A673 (cell line): ENCODE data around the gene CPN2.

Experiments
- CTCF ChIP-seq: fragments of 300-800, 200-600 bp; sonication (generic); conservative IDR thresholded peaks from 2 replicates; pipeline ENCODE4 v1.5.1; 2017; ENCODE audit warnings: low read depth, mild to moderate bottlenecking, antibody characterized with exemption, low read length, moderate library complexity, mixed read lengths
- EZH2 ChIP-seq: fragments of 200-600 bp; sonication (generic); IDR thresholded peaks from 2 replicates; pipeline ENCODE4 v1.6.1; 2017; ENCODE audit warnings: borderline replicate concordance, low read depth, mild to moderate bottlenecking, mixed read lengths, antibody characterized with exemption, low read length; ENCODE audit not compliant: poor library complexity, severe bottlenecking

- TF ChIP-seq CTCF (no peak), EZH2 (no peak)
Observed at GRCh38 chr3:194294199-194294894, 56.8 kb downstream of the CPN2 start.
